B cell (primary cell): Measurements from ENCODE around the gene RPS21. TPM values are rescaled to one million over a fixed set of nuclear protein-coding genes. Genes with fewer than 3 reads are reported as not detected.

Source experiments
- ATAC-seq: fragments of 200-7000 bp; cut with Tn5 transposase; one replicate; pipeline ENCODE4 v1.10.0; 2021; ENCODE audit warnings: low read depth, mild to moderate bottlenecking, moderate number of reproducible peaks, moderate library complexity
- CTCF ChIA-PET: fragments of 350-600 bp; sonication (Branson Sonifier 250); formaldehyde crosslinking; loops from one replicate; lab custom pipeline; 2021; ENCODE audit warnings: antibody characterized with exemption, inconsistent platforms; lab: Charles Lee
- POLR2A ChIA-PET: fragments of 350-600 bp; sonication (Branson Sonifier 250); formaldehyde crosslinking; loops from one replicate; lab custom pipeline; 2021; ENCODE audit warnings: antibody characterized with exemption; lab: Charles Lee
- DNase-seq: peaks from one replicate; pipeline ENCODE4 v3.0.0; 2013
- H2AFZ ChIP-seq: 2 replicates; pipeline ENCODE4 v1.6.1; 2012; ENCODE audit warnings: mild to moderate bottlenecking, low read depth, low read length; ENCODE audit not compliant: insufficient read depth, poor library complexity, severe bottlenecking
- H3K27ac ChIP-seq, 2 donors: 1 replicate in 1 of 2; 2 replicates in 1 of 2; pipeline ENCODE4 v1.5.1; 2012 to 2013; ENCODE audit warnings: low read length in 2 of 2, mild to moderate bottlenecking in 2 of 2, moderate library complexity in 1 of 2
- H3K27me3 ChIP-seq, 4 experiments: fragments of 200-600 bp in 1 of 4; sonication (generic) in 1 of 4; replicated peaks in 1 of 4; 1 replicate in 2 of 4; 2 replicates in 2 of 4; pipeline versions ENCODE4 v1.6.1 to v1.7.0; 2013 to 2016; ENCODE audit warnings: low read length in 3 of 4, mild to moderate bottlenecking in 2 of 4, mixed read lengths in 1 of 4, moderate library complexity in 1 of 4; ENCODE audit not compliant: insufficient read depth in 4 of 4, control insufficient read depth in 3 of 4; ENCODE audit errors: control extremely low read depth in 1 of 4
- H3K36me3 ChIP-seq, 2 experiments: replicated peaks in 1 of 2; 1 replicate in 1 of 2; 2 replicates in 1 of 2; pipeline versions ENCODE4 v1.6.1 to v1.7.1; 2013; ENCODE audit warnings: low read length in 1 of 2; ENCODE audit not compliant: insufficient read depth in 2 of 2, control insufficient read depth in 1 of 2; ENCODE audit errors: control extremely low read depth in 1 of 2, extremely low read depth in 1 of 2
- H3K4me1 ChIP-seq, 2 donors: fragments of 200-600 bp in 1 of 2; sonication (generic) in 1 of 2; 1 replicate in 1 of 2; 2 replicates in 1 of 2; pipeline versions ENCODE4 v1.5.1 to v1.6.1; 2013 to 2017; ENCODE audit warnings: low read length in 2 of 2; ENCODE audit not compliant: control insufficient read depth in 2 of 2, insufficient read depth in 2 of 2
- H3K4me2 ChIP-seq: replicated peaks from 2 replicates; pipeline ENCODE3; 2012; ENCODE audit warnings: mild to moderate bottlenecking, low read depth, low read length; ENCODE audit not compliant: poor library complexity, severe bottlenecking
- H3K4me3 ChIP-seq, 5 experiments: fragments of 200-600 bp in 1 of 5; sonication (generic) in 1 of 5; 1 replicate in 3 of 5; 2 replicates in 2 of 5; pipeline versions ENCODE4 v1.5.1 to v1.7.0; 2011 to 2016; ENCODE audit warnings: low read length in 4 of 5, mild to moderate bottlenecking in 4 of 5, low read depth in 2 of 5, control low read depth in 1 of 5, moderate library complexity in 1 of 5; ENCODE audit not compliant: insufficient read depth in 1 of 5; ENCODE audit errors: control extremely low read depth in 1 of 5, extremely low read depth in 1 of 5
- H3K79me2 ChIP-seq: fragments of 200-600 bp; sonication (generic); one replicate; pipeline ENCODE4 v1.6.0; 2016; ENCODE audit warnings: low read length; ENCODE audit not compliant: control insufficient read depth, insufficient read depth
- H3K9ac ChIP-seq: fragments of 200-600 bp; sonication (generic); 2 replicates; pipeline ENCODE4 v1.6.1; 2017; ENCODE audit warnings: mild to moderate bottlenecking, low read length, moderate library complexity
- H3K9me3 ChIP-seq, 3 donors: one replicate each; pipeline versions ENCODE4 v1.6.1 to v1.7.1; 2013; ENCODE audit warnings: low read length in 2 of 3; ENCODE audit not compliant: control insufficient read depth in 2 of 3, insufficient read depth in 1 of 3; ENCODE audit errors: control extremely low read depth in 1 of 3
- H4K20me1 ChIP-seq: 2 replicates; pipeline ENCODE4 v1.6.0; 2012; ENCODE audit warnings: mild to moderate bottlenecking, low read length; ENCODE audit not compliant: insufficient read depth, control insufficient read depth, poor library complexity, severe bottlenecking
- H3K27ac Mint-ChIP-seq: one replicate; pipeline ENCODE4 v1.8.0; 2021; ENCODE audit warnings: mixed read lengths
- H3K27me3 Mint-ChIP-seq: one replicate; pipeline ENCODE4 v1.8.0; 2021; ENCODE audit warnings: mixed read lengths
- H3K4me1 Mint-ChIP-seq: one replicate; pipeline ENCODE4 v1.8.0; 2021; ENCODE audit warnings: mixed read lengths
- H3K4me3 Mint-ChIP-seq: one replicate; pipeline ENCODE4 v1.8.0; 2021; ENCODE audit warnings: mixed read lengths
- H3K9me3 Mint-ChIP-seq: one replicate; pipeline ENCODE4 v1.8.0; 2022; ENCODE audit warnings: mixed read lengths; ENCODE audit not compliant: insufficient read depth
- EZH2 ChIP-seq: IDR thresholded peaks from 2 replicates; pipeline ENCODE4 v1.6.1; 2012; ENCODE audit warnings: borderline replicate concordance, low read depth, mild to moderate bottlenecking, moderate library complexity, low read length; ENCODE audit not compliant: insufficient read depth, poor library complexity, severe bottlenecking
- WGBS: methylation state at CpG from one replicate; pipeline ENCODE4 v1.1.5; 2013; ENCODE audit warnings: missing lambda C conversion rate; ENCODE audit not compliant: insufficient coverage; 5-methylcytosine and 5-hydroxymethylcytosine counted together
- intact Hi-C: fragments of 100-400 bp; cut with micrococcal nuclease; formaldehyde crosslinking; loops from one replicate; pipeline ENCODE4 v1.10.0; 2022
- polyA plus RNA-seq: library from polyadenylated mRNA; depleted of rRNA; stranded (reverse); fragments of >200 nt; gene quantifications from 2 replicates; pipeline ENCODE4 v1.2.3, GENCODE V29; 2012
- total RNA-seq, 2 donors: library from RNA; stranded (reverse); fragments of 120-200 nt in 1 of 2; gene quantifications; 1 replicate in 1 of 2; 2 replicates in 1 of 2; pipeline versions ENCODE4 v1.2.3 to v1.2.4, GENCODE V29; 2013 to 2022
- TF ChIP-seq, protein P1 (sequence below): fragments of 200-600 bp; IDR thresholded peaks from one replicate; pipeline ENCODE4 v1.8.0; 2022; ENCODE audit warnings: antibody characterized with exemption, mild to moderate bottlenecking

RPS21 gene
- total and polyA plus RNA-seq, 2 donors (not counting 1 experiment from before 2014, with no cell fraction given): 2,653 to 9,603 TPM

DNA sequence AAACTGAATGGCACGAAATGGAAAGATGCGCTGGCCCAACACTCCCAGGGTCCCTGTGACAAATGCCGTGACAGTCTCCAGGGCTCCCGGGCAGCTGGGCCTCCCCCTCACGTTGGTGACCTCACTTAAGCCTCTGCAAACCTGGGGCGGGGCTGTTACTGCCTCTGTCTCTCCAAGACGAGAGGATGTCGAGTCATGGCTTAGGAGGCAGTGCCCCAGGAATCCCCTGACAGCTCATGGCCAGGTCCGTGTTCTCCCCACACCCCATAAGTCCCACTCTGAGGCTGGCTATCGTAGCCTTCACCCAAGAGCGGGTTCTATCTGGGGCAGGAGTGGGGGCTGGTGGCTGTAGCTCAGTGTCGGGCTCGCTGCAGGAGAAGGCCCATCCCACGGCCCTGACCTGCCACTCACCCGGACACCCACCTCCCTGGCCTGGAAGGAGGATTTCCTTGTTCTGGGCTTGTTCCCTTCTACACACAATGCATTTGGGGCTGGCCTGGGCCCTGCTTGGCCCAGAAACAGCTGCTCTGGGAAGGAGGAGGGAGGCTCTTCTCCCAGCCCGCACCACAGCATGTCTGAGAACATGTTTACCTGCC is 5.6 kb upstream of the RPS21 start:
- Histone ChIP-seq H3K9ac (no peak overlapping the region), H3K4me1 (peaks cover 6 to 18% of the 10 kb centered on the region in 2 donors), H2AFZ (no peak overlapping the region), H3K27ac (no peak overlapping the region), H4K20me1 (no peaks in the 10 kb centered on the region), H3K4me3 (no peak overlapping the region), H3K79me2 (peaks cover 13% of the 10 kb centered on the region), H3K27me3 (no peaks in the 10 kb centered on the region), H3K36me3 (no peaks in the 10 kb centered on the region), H3K9me3 (no peaks in the 10 kb centered on the region), H3K4me2 (no peak overlapping the region)
- ATAC-seq (no peak), DNase-seq (no peak)
- Mint-ChIP-seq H3K4me1 (peaks cover 24% of the 10 kb centered on the region), H3K27ac (no peak overlapping the region), H3K9me3 (peaks cover 4% of the 10 kb centered on the region), H3K4me3 (no peak overlapping the region), H3K27me3 (no peaks in the 10 kb centered on the region)
- ChIA-PET POLR2A (interaction anchor here (0.6 kb wide), 1 partner anchor 224 kb away, joined by 10 read pairs; no protein-coding TSS in a partner anchor), CTCF (interaction anchor here (1.2 to 2.6 kb wide), 4 partner anchors 13 to 82 kb away, joined by 3 to 81 read pairs (median 9); partner anchors contain the start of gene ADRM1)
- TF ChIP-seq EZH2: no peak
- TF ChIP-seq, protein P1, sequence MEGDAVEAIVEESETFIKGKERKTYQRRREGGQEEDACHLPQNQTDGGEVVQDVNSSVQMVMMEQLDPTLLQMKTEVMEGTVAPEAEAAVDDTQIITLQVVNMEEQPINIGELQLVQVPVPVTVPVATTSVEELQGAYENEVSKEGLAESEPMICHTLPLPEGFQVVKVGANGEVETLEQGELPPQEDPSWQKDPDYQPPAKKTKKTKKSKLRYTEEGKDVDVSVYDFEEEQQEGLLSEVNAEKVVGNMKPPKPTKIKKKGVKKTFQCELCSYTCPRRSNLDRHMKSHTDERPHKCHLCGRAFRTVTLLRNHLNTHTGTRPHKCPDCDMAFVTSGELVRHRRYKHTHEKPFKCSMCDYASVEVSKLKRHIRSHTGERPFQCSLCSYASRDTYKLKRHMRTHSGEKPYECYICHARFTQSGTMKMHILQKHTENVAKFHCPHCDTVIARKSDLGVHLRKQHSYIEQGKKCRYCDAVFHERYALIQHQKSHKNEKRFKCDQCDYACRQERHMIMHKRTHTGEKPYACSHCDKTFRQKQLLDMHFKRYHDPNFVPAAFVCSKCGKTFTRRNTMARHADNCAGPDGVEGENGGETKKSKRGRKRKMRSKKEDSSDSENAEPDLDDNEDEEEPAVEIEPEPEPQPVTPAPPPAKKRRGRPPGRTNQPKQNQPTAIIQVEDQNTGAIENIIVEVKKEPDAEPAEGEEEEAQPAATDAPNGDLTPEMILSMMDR: no peak
- 92% methylated on average over 8 of the region's 16 CpGs for WGBS
- intact Hi-C loops: loop anchor here (10.0 kb wide), 1 partner anchor 256 kb away; the partner anchor contains the start of gene LSM14B

DNA sequence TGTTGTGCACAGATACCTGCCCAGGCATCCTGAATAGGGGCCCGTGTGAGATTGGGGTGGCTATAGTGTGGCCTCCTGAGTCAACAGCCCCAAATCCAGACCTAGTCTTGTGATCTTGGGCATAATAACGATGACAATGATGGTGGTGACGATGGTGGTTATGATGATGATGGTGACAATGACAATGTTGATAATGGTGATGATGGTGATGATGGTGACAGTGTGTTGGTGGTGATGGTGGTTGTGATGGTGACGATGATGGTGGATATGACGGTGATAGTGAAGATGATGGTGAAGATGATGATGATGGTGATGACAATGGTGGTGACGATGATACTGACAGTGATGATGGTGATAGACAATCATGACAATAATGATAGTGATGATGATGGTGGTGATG is 5.1 kb upstream of the RPS21 start:
- Histone ChIP-seq H3K4me3 (no peak overlapping the region), H3K27ac (no peak overlapping the region), H3K79me2 (peaks cover 18% of the 10 kb centered on the region), H2AFZ (no peak overlapping the region), H3K4me1 (peaks cover 6 to 19% of the 10 kb centered on the region in 2 donors), H3K36me3 (no peaks in the 10 kb centered on the region), H3K4me2 (no peak overlapping the region), H3K9me3 (no peaks in the 10 kb centered on the region), H3K9ac (no peak overlapping the region), H3K27me3 (no peaks in the 10 kb centered on the region), H4K20me1 (no peaks in the 10 kb centered on the region)
- H3K27me3 Mint-ChIP-seq: no peaks in the 10 kb centered on the region
- no peak overlapping the region for H3K4me3 Mint-ChIP-seq
- no peak for TF ChIP-seq EZH2
- TF ChIP-seq, protein P1: no peak
- peaks cover 27% of the 10 kb centered on the region for H3K4me1 Mint-ChIP-seq
- no peak for ATAC-seq
- DNase-seq: no peak
- CTCF ChIA-PET: interaction anchor here (0.9 to 2.6 kb wide), 18 partner anchors 10 to 426 kb away, joined by 3 to 81 read pairs (median 5); partner anchors contain the start of genes ADRM1 and LAMA5
- POLR2A ChIA-PET: interaction anchor here (1.4 kb wide), 1 partner anchor 81 kb away, joined by 3 read pairs; no protein-coding TSS in a partner anchor
- 100% methylated on average over 6 of the region's 6 CpGs for WGBS
- intact Hi-C loops: loop anchor here (1.0 to 10.0 kb wide), 4 partner anchors 80 to 371 kb away; partner anchors contain the start of genes ADRM1, LSM14B and OSBPL2
- H3K9me3 Mint-ChIP-seq: peaks cover 4% of the 10 kb centered on the region
- H3K27ac Mint-ChIP-seq: peak overlapping the region; percentile 29
